GM12892 (cell line): ENCODE results near the gene CRACR2A.

ENCODE experiments used
- POLR2A ChIP-seq: IDR thresholded peaks from 2 replicates; pipeline ENCODE4 v1.6.1; 2011; ENCODE audit warnings: low read depth, low read length, control low read depth
- TAF1 ChIP-seq: IDR thresholded peaks from 2 replicates; pipeline ENCODE4 v1.6.1; 2011; ENCODE audit warnings: low read depth, mild to moderate bottlenecking, control low read depth, low read length, borderline replicate concordance

DNA sequence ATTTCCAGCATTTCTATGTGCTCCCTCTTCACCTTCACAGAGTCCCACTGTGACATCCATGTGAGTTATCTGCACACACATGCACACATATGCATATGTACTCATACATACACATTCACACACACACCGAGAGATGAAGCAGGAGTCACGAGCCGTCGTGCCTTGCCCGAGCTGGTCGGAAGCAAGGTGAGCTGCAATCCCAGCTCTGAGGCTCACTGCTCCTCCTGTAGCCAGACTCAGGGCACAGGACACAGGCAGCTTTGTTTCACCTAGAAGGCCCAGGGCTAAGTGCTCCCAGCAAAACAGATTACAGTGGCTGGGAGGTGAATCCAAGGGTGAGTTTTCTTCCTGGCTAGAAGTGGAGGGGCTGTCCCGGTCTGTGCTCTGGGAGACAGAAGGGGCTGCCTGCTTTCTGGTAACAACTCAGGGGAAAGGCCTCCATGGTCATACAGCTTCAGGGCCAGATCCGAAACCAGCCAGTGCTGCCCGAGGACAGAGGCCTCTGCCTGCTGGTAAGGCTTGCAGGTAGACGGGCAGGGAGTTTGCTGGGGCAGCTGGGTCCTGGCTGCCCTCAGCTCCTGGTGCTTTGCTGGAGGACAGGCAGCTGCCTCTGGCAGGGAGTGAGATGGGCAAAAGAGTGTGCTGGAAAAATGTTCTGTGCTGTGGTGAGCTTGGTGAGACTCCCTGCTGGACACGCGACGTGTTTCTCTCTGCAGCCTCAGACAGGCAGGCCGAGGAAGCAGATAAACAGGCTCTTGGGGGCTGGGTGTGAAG is 123.7 kb downstream of the CRACR2A start:
- TF ChIP-seq TAF1 (no peak), POLR2A (no peak)
